HG03442 (cell line): ENCODE measurements around the gene C12orf60.

Source experiments
- ATAC-seq: cut with Tn5 transposase; IDR thresholded peaks from one replicate; pipeline ENCODE4 v1.9.1; 2021; ENCODE audit warnings: mild to moderate bottlenecking, moderate library complexity; ENCODE audit not compliant: unreplicated experiment

C12orf60 gene

DNA sequence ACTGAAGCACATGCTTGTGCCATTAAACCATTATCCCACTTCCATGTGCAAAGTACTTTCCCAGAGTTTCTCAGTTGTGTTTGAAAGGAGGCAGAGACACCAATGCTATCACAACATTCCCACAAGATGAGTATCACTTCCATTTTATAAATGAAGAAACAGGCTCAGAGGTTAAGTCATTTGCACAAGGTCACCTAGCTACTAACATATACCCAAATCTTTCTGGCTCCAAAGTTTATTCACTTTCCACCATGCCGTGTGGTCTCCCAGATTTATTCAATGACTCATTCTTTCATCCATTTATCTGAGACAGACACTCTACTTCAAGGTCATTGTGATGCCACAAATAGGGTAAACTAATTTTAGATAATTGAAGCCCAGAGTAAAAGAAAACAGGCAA, 30.5 kb downstream of the C12orf60 start:
- ATAC-seq = no peak

DNA sequence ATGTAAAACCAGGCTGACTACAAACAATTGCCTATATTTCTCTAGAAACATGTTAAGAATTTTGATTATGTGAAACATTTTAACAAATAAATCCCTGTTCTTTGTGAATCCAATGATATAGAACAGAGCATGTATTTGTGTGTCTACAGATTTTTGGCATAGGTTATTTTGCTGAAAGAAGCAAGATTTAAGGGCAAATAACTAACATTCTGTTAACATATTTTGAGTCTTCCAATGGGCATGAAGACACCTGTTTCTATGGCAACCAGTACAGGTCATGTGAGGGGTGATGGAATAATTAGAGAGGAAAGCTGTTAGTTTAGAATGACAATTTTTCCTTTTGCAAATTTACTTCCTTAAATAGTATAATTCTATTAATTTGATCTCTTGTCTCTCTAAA, 31.0 kb downstream of the C12orf60 start:
- ATAC-seq = no peak

GRCh38 chr12:14836336-14837210, 33.1 kb downstream of the C12orf60 start:
- ATAC-seq = no peak

DNA sequence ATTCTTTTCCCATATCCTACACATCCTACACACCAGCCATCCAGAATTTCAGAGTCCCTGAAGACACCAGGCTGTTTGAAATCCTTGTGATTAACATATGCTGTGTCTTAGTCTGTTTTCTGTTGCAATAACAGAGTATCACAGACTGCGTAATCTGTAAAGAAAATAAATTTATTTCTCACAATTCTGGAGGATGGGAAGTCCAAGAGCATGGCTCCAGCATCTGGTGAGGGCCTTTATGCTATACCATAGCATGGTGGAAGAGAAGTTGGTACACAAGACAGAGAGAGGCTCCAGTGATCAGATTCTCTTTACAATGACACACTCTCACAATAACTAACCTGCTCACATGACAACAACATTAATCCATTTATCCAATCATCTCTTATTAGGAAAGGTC, 35.8 kb downstream of the C12orf60 start:
- no peak for ATAC-seq

DNA sequence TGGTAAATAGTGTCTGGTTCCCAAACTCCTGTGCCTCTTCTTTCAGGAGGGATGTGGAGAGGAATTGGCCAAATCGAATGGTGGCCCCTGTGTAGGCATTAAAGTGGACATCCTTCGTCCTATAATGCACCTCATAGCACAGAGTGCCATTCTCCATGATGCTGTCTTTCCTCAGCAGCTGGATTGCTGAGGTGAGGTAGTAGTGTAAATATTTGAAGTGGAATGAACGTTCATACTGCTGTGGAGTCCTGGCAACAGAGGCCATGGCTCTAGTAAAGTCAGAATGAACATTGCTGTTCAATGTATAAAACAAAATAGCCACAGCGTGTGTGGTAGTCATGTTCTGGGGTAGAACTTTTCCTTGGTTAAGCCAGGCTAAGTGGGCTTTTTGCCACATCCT, 37.1 kb downstream of the C12orf60 start:
- no peak for ATAC-seq

DNA sequence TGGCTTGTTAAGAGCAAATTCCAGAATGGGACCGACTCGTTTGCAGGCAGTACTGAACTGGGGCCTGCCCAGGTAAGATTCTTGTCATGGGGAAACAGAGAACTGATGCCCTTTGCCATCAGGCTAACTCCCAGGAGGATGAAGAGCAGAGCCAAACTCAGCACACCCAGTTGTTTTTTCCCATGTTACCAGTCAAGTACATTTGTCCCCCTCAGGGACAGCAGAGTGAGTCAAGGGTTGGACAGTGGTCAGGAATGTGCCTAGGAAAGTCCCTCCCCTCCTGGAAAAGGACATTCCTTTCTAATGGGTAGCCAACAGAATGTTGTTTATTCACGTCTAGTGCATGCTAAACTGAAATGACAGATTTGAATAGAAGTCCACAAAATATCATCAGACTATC, 38.3 kb downstream of the C12orf60 start:
- ATAC-seq = no peak

GRCh38 chr12:14842315-14842714, 38.8 kb downstream of the C12orf60 start:
- ATAC-seq = no peak

DNA sequence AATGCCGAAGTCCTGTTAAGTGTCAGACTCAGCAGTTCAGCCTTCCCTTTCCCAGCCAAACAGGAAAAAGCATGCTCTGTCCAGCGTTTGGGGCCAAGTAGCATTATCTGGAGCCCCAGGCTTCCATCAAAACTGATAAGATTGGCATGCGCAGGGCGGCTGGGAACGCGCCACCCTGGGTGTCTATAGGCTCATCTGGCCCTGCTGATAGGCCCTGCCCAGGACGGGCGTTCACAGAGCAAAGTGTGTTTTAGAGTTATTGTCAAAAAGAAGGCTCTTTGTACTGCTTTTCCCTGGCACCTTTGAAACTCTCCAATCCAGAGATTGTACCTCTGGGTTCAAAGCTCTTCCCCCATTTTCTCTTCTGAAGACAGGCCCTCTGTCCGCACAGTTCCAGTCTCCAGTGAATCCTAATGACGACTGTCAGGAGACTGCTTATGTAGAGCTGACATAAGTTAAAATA, 40.0 kb downstream of the C12orf60 start, which contains the start of gene ART4:
TSS of gene ART4 (minus strand) at position 102 of the 463 bp plus-strand sequence. CDS start 413 bp downstream, outside the sequence.
- no peak for ATAC-seq

- ATAC-seq = no peak
Measured at GRCh38 chr12:14844401-14844800, 40.9 kb downstream of the C12orf60 start.

DNA sequence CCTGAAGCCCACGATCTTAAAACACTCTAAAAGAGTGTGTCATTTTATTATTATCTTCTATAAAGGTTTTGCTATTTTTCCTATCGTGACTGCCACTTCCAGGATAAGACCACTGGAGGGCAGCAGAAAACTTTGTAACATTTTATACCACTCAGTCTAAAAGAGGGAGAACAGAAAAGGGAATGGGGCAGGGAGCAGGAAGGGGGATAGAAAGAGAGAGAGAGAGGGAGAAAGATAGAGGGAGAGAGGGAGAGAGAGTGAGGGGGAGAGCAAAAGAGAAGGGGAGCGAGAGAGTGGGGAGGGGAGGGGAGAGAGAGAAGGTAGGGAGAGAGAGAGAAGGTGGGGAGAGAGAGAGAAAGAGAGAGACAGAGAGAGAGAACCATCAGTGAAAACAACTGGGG, 41.9 kb downstream of the C12orf60 start:
- no peak for ATAC-seq

DNA sequence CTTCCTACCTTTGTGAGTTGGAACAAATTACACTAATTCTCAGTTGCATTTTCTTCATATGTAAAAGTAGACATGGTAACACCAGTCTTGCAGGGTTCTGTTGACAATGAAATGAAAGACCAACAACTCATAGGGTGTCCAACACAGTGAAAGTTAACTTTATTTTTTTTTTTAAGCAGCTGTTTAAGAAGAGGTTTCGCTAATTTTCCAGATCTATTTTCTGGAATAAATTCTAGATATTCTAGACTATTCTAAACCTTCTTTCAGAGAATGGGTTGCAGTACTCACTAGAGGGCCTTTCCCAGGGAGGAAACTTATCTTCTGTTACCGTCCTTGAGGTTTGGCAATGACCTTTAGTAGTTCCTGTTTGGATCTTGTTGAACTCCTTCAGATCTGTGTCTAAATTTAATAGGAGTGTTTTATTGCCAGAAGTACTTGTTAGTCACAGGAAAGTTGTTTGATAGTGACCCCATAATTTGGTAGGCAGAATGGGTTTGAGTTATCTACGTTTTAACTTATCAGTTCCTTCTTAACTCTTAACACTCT, 42.6 kb downstream of the C12orf60 start:
- no peak for ATAC-seq

GRCh38 chr12:14846876-14847580, 43.6 kb downstream of the C12orf60 start:
- ATAC-seq = no peak

DNA sequence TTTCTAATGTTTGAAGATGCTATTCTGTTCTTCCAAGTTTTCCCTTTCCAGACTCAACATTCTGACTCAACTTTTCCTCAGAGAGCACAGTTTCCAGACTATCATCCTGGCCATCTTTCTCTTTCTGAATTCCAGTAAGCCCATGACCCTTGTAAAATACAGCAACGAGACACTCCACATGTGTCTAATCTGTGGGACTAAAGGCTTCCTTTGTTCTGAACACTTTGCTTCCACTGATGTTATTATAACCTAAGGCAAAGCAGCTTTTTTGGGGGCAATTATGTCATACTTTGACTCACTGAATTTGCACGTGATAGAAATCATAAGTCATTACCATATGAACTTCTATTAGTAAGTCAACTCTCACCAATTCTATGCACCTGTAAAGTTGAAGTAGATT, 46.2 kb downstream of the C12orf60 start:
- ATAC-seq = no peak

DNA sequence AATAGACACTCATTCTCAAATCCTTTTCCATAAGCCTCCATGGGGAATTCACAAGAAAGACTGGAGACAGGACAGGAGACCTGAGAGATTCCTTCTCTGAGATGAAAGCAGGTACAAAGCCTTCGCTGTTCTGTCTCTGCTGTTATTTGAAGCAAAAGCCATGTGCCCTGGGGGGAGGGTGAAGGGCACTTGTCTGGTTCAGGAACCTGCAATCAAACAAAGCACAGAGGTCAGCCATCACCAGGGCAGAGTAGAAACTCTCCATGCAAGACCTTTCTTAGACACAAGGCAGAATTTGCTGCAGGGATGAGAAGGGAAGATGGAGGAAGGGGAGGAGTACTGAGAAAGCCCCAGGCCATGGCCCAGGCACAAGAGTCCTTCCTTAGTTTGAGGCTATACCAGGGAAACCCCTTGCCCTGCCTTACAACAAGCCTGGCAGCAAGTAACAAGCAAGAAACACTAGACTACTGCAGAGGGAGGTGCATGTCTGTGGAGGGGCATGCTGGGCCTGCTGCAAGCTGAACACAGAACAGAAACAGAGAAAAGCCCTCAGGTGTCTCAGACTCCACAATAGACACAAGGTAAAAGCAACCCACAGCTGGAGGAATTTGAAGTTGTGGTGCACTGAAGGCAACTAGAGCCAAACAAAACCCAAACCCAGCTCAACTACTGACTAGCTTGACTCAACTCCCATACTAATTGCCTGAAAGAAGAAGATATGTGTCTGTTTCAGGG, 47.6 kb downstream of the C12orf60 start:
- peak; percentile 67 for ATAC-seq

DNA sequence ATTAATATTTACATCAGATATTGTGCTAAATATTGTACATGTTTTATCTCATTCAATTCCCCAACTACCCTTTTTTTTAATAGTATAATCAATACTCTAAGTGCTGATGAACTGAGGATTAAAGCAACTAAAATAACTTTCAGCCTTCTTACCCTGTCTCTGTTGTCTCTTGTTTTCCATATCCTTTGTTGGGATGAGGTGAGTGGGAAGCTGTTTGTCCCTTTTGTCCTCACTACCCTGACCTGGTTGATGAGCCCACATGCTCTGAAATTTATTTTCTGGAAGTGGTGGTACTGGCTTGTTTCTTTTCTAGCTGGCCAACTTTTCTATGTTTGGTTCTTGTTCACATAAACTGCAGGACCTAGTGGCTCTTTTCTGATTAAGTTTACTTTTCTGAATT, 49.4 kb downstream of the C12orf60 start:
- ATAC-seq = no peak

DNA sequence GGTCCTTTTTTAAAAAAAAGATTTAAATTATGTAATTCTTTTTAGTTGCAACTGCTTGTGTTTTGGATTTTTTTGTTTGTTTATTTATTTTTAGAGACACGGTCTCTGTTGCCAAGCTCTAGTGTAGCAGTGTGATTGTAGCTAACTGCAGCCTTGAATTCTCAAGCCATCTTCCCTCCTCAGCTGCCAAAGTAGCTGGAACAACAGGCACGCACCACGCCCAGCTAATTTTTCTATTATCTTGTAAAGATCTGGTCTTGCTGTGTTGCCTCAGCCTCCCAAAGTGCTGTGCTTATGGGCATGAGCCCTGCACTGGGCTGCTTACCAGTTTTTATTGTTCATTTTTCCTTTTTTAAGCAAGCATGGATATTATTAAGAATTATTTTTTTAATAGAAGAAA, 50.5 kb downstream of the C12orf60 start:
- no peak for ATAC-seq

DNA sequence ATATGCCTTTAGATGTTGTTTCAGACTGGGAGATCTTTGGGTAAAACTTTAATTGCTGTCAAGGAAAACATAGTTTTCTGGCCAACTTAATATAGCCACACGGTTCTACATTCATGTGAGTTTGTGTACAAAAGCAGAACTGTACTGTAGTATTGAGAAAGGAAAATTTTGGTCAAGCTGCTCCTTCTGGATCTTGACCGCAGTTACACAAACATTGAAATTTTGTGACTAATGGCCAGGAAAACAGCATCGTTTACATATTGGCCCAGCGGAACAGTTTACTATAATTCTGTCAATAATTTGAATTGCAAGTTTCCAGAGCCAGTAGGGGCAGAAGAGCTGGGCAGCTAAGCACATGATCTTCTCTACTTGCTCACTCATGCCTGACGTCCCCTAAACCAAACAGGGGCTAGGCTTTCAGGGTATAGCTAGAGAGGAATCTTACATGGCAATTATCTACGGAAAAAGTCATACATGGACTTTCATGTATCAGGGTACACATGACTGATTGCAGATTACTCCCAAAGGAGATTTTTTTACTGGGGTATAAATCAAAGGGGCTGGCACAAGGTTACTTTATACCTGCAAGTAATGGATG, 51.2 kb downstream of the C12orf60 start:
- ATAC-seq = no peak

DNA sequence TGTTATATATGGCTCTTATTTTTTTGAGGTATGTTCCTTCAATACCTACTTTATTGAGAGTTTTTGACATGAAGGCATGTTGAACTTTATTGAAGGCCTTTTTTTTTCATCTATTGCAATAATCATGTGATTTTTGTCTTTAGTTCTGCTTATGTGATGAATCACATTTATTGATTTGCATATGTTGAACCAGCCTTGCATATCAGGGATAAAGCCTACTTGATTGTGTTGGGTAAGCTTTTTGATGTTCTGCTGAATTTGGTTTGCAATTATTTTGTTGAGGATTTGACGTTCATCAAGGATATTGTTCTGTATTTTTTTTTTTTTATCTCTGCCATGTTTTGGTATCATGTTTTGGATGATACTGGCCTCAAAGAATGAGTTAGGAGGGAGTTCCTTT, 55.0 kb downstream of the C12orf60 start:
- ATAC-seq = no peak

- ATAC-seq = no peak
Measured at GRCh38 chr12:14860490-14860889, 57.0 kb downstream of the C12orf60 start.

DNA sequence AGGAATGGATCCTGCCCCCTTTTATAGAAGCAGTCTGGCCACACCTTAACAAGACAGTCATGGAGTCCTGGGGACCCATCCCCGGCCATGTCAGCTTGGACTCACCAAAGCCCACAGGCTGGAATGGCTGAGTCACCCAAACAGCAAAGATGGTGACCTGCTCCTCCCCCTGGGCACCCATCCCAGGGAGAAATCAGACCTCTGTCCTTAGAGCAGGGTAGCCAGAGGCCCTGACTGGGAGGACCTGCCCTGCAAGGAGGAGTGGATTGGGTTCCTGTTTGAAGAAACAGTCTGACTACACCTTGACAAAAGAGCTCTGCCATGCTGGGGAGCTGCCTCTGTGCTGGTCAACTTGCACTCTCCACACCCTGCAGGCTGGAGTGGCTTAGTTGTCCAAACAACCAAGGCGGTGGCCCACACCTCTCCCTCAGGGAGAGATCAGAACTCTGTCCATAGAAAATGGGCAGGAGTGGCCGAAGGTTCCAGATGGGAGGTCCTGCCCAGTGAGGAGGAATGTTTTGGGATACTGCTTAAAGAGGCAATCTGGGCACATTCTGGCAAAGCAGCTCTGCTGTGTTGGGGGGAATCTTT, 65.5 kb downstream of the C12orf60 start:
- no peak for ATAC-seq
